Gastroesophageal sphincter (tissue), 3 donors: ENCODE data around the gene CLCA1.

Experiments
- EP300 ChIP-seq: sonication (generic); formaldehyde crosslinking; IDR thresholded peaks from one replicate; pipeline ENCODE4 v1.6.1; 2017; ENCODE audit warnings: antibody characterized with exemption, mild to moderate bottlenecking
- POLR2A ChIP-seq, 2 donors: fragments of 450-650 bp; IDR thresholded peaks; one replicate each; pipeline ENCODE4 v1.6.1; 2017; ENCODE audit warnings: antibody characterized with exemption in 2 of 2, mild to moderate bottlenecking in 2 of 2, moderate library complexity in 1 of 2
- POLR2AphosphoS5 ChIP-seq: sonication (generic); formaldehyde crosslinking; IDR thresholded peaks from one replicate; pipeline ENCODE4 v1.6.1; 2017; ENCODE audit warnings: antibody characterized with exemption
- TF ChIP-seq, protein P1 (sequence below), 4 experiments: fragments of 200-600 bp in 2 of 4; fragments of 450-650 bp in 2 of 4; sonication (generic) in 1 of 4; IDR thresholded peaks; one replicate each; pipeline ENCODE4 v1.5.1; 2017 to 2019; ENCODE audit warnings: antibody characterized with exemption in 4 of 4, mild to moderate bottlenecking in 2 of 4, moderate library complexity in 2 of 4

DNA sequence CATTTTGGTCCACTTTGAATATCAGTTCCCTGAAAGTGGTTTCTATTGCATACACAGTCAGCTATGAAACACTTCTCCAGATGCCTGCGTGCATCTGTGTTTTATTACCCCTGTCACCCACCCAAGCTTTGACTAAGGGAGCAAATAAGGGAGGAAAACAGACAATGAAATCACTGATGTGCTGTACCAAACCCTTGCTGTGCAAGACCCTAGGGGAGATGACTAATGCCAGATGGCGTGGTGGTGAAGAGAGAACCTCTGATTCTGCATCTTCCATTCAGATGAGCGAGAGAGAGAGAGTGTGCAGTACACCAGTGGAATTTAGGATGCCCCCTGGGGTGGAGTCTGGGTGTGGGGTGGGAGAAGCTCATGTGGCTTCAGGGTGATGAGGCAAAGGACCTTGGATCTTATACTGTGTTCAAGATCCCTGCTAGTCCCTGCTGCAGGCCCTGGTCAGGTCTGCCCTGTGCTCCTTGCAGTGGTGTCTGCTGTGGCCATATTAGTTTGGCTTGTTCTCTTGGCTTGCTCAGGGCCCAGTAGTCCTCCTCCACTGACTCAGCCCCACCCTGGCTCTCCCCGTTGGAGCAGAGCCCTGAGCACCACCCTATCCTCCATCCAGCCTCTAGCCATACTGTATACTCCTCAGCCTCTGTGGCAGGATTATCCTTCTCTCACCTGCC, 18.5 kb downstream of the CLCA1 start:
- TF ChIP-seq, protein P1, sequence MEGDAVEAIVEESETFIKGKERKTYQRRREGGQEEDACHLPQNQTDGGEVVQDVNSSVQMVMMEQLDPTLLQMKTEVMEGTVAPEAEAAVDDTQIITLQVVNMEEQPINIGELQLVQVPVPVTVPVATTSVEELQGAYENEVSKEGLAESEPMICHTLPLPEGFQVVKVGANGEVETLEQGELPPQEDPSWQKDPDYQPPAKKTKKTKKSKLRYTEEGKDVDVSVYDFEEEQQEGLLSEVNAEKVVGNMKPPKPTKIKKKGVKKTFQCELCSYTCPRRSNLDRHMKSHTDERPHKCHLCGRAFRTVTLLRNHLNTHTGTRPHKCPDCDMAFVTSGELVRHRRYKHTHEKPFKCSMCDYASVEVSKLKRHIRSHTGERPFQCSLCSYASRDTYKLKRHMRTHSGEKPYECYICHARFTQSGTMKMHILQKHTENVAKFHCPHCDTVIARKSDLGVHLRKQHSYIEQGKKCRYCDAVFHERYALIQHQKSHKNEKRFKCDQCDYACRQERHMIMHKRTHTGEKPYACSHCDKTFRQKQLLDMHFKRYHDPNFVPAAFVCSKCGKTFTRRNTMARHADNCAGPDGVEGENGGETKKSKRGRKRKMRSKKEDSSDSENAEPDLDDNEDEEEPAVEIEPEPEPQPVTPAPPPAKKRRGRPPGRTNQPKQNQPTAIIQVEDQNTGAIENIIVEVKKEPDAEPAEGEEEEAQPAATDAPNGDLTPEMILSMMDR (IDR thresholded peaks at IDR 0.05) = no peak
- no peak for TF ChIP-seq POLR2A (IDR thresholded peaks at IDR 0.05)
- TF ChIP-seq POLR2AphosphoS5 = no peak
- TF ChIP-seq EP300 = no peak
